Measurements from ENCODE around the gene ACSBG1. TPM values are rescaled to one million over a fixed set of nuclear protein-coding genes. Genes with fewer than 3 reads are reported as not detected.

Gene ACSBG1
- polyA plus RNA-seq, 1 experiment = not detected

- Histone ChIP-seq H3K9me3 (ENCODE audit: control insufficient read depth, insufficient read depth, low read length) (no peaks in the 10 kb centered on the region), H3K27ac (ENCODE audit: low read depth, low read length) (no peak overlapping the region), H3K4me3 (ENCODE audit: low read depth, low read length) (no peak overlapping the region), H3K27me3 (ENCODE audit: control insufficient read depth, insufficient read depth, low read length) (peaks cover 10% of the 10 kb centered on the region)
- CTCF ChIA-PET = no interaction called here
- no peak for TF ChIP-seq CTCF (IDR thresholded peaks at IDR 0.05; ENCODE audit: low read depth, low read length)
- POLR2A ChIA-PET = no interaction called here
- no peak for DNase-seq (ENCODE audit: low read depth, low spot score)
Observed at GRCh38 chr15:78211189-78211921, 23.0 kb downstream of the ACSBG1 start.

GRCh38 chr15:78210349-78210717 lies 24.0 kb downstream of the ACSBG1 start:
- POLR2A ChIA-PET = no interaction called here
- no peak overlapping the region for H3K27ac ChIP-seq (ENCODE audit: low read depth, low read length)
- CTCF ChIA-PET = no interaction called here
- no peaks in the 10 kb centered on the region for H3K9me3 ChIP-seq (ENCODE audit: control insufficient read depth, insufficient read depth, low read length)
- H3K27me3 ChIP-seq (ENCODE audit: control insufficient read depth, insufficient read depth, low read length) = peaks cover 10% of the 10 kb centered on the region
- no peak overlapping the region for H3K4me3 ChIP-seq (ENCODE audit: low read depth, low read length)
- DNase-seq (ENCODE audit: low read depth, low spot score) = no peak
- no peak for TF ChIP-seq CTCF (IDR thresholded peaks at IDR 0.05; ENCODE audit: low read depth, low read length)

- CTCF ChIA-PET = no interaction called here
- no peak overlapping the region for H3K27ac ChIP-seq (ENCODE audit: low read depth, low read length)
- no peak for DNase-seq (ENCODE audit: low read depth, low spot score)
Observed at GRCh38 chr15:78209646-78210348, 24.6 kb downstream of the ACSBG1 start.

GRCh38 chr15:78208887-78209645 lies 25.3 kb downstream of the ACSBG1 start:
- POLR2A ChIA-PET = no interaction called here
- DNase-seq (ENCODE audit: low read depth, low spot score) = no peak
- Histone ChIP-seq H3K4me3 (ENCODE audit: low read depth, low read length) (no peak overlapping the region), H3K27me3 (ENCODE audit: control insufficient read depth, insufficient read depth, low read length) (peaks cover 10% of the 10 kb centered on the region), H3K9me3 (ENCODE audit: control insufficient read depth, insufficient read depth, low read length) (no peaks in the 10 kb centered on the region), H3K27ac (ENCODE audit: low read depth, low read length) (no peak overlapping the region)
- CTCF ChIA-PET = no interaction called here
- no peak for TF ChIP-seq CTCF (IDR thresholded peaks at IDR 0.05; ENCODE audit: low read depth, low read length)

More at GRCh38 chr15:78209646-78210348, 24.6 kb downstream of the ACSBG1 start:
- TF ChIP-seq CTCF (IDR thresholded peaks at IDR 0.05; ENCODE audit: low read depth, low read length) = no peak
- Histone ChIP-seq H3K4me3 (ENCODE audit: low read depth, low read length) (no peak overlapping the region), H3K9me3 (ENCODE audit: control insufficient read depth, insufficient read depth, low read length) (no peaks in the 10 kb centered on the region), H3K27me3 (ENCODE audit: control insufficient read depth, insufficient read depth, low read length) (peaks cover 10% of the 10 kb centered on the region)
- POLR2A ChIA-PET = no interaction called here
